Smooth muscle cell of the brain vasculature (primary cell): ENCODE results near the gene HSPA12A.

Experiments
- DNase-seq: peaks from one replicate; pipeline ENCODE4 v3.0.0-alpha.2; 2012; ENCODE audit warnings: low read depth, low spot score

Gene HSPA12A

DNA sequence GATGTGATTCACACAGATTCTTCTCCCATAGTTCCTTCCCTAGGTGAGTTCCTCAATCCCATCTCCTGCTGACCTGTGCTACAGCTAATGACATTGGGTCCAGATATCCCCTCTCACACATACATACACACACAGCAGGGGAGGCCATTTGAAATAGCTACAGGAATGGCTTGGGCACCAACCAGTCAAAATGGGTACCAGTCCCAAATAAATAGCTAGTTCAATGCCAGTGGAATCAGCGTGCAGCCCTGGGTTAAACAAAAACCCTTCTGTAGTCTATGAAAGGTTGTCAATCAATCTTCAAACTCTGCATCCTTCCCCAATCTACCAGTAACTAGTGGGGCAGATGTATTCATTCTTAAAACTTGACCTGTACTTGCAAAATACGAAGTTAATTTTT, 112.3 kb downstream of the HSPA12A start:
- DNase-seq: no peak

DNA sequence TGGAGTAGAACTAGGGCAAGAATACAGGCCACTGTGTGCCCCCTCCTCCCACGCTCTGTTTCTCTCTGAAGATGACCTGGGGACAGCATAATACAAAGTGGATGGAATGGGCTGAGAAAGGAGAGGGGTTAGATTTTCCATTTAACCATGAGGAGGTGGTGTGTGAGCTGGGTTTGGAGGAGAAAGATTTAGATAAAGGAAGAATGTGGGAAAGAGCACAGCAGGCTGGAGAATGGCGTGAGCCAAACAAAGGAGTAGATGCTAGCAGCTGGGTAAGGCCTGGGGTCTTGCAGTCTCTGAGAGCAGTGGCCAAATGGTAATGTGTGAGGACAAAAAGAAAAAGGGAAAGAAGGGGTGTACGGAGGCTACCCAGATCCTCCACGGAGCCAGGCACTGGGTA, 113.0 kb downstream of the HSPA12A start:
- no peak for DNase-seq

DNA sequence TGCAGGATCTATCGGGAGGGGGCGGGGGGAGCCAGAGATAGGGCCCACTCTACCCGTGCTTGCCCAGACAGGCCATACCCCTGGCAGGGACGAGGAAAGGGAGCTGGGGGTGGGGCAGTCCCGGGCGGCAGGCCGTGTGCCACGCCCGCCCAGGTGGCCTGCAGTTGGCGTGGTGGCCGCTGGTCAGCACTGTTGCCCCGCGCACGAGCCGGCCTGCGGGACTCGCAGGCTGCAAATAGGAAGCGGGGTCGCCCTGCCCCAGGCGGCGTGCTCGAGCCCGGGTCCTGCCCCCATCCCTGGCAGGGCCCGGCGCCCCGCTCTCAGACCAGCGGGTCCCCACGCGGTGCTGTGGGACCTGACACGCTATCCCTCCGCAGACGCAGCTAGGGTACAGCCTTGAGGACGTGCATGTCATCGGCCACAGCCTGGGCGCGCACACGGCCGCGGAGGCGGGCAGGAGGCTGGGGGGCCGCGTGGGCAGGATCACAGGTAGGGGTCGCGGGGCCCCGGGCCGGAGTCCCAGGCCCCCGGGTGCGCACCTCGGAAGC, 114.9 kb downstream of the HSPA12A start:
- no peak for DNase-seq

DNA sequence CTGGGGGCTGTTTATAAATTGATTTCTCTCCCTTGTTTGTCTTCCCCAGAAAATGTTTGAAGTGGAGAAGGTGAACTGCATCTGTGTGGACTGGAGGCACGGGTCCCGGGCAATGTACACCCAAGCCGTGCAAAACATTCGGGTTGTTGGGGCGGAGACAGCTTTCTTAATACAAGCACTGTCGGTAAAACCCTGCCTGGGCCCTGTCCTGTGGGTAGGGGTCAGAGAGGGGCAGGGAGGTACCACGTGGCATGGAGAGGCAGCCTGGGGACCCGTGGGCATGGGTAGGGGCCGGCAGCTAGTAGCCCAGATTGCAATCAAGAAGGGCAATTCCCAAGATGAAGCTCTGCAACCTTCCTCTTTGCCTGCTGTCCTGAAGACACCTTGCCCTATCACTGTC, 115.6 kb downstream of the HSPA12A start:
- DNase-seq: no peak

DNA sequence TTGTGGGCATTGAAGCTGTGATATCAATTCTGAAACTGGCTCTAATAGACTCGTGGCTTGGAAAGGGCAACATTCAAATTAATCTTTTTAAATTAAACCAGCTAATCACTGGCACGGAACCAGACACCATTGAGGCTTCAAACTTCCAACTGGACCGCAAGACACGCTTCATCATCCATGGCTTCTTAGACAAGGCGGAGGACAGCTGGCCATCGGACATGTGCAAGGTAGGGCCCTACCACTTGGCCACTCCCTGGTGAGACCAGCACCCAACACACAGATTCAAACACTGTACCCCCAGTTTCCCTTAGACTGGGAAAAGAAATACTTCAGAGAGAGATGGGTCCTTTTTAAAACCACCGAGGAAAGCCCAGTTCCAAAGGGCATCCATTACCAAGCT, 116.5 kb downstream of the HSPA12A start:
- no peak for DNase-seq

DNA sequence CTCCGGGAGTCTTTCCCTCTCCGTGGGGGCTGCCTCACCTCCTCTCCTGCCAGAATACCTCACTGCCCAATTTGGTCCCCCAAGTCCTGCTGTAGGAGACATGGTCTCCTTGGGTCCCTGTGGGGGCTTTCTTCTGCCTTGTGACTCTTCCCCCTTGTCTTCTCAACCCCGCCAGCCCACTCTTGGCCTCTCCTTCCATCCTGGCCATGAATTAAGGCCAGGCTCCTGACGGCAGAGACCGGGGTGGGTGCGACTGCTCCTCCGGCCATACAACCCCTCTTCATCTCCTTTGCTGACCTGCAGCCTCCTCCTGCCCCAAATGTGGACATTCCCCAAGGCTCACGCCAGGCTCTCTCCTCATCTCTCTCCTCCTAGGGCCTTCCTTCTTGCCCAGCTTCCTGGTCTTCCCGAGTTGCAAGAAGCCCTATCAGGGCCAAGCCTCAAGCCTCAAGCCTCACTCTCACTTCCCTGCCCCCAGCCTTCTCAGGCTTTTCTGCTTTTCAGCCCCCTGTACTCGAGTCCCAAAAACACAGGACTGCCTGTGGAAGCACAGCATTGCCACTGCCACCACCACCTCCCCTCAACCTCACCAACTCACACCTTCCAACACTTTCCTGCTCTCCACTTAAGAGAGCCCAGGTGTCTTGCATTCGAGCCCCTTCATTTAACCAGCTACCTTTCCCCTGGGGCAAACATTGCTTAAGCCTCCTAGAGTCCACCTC, 120.3 kb downstream of the HSPA12A start:
- no peak for DNase-seq

DNA sequence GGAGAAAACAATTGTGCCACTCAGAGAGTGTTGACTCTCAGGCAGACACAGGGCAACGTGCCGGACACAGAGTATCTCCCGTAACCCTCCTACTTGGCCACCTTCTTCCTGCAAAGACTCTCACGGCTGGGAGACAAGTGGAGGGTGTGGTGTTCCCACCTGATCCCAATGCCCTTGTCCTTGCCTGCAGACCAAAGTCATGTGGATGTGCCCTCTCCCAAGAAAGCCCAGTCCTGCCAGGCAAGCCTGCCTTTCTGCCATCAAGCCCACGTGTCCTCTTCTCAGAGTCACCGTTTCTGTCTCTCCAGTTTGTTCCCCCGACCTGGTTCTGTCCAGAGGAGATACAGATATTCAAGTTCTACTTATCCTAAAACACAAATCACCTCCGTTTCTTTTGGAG, 120.9 kb downstream of the HSPA12A start:
- no peak for DNase-seq
